GM21515 (cell line): ENCODE measurements around the gene IYD.
"Not testable (repeated sequence)": the region's sequence is repeated elsewhere in the genome, so short reads cannot be mapped to it uniquely, and the experiment has no call there.

ENCODE experiments used
- ATAC-seq: cut with Tn5 transposase; IDR thresholded peaks from one replicate; pipeline ENCODE4 v1.9.1; 2021; ENCODE audit not compliant: unreplicated experiment

IYD gene

DNA sequence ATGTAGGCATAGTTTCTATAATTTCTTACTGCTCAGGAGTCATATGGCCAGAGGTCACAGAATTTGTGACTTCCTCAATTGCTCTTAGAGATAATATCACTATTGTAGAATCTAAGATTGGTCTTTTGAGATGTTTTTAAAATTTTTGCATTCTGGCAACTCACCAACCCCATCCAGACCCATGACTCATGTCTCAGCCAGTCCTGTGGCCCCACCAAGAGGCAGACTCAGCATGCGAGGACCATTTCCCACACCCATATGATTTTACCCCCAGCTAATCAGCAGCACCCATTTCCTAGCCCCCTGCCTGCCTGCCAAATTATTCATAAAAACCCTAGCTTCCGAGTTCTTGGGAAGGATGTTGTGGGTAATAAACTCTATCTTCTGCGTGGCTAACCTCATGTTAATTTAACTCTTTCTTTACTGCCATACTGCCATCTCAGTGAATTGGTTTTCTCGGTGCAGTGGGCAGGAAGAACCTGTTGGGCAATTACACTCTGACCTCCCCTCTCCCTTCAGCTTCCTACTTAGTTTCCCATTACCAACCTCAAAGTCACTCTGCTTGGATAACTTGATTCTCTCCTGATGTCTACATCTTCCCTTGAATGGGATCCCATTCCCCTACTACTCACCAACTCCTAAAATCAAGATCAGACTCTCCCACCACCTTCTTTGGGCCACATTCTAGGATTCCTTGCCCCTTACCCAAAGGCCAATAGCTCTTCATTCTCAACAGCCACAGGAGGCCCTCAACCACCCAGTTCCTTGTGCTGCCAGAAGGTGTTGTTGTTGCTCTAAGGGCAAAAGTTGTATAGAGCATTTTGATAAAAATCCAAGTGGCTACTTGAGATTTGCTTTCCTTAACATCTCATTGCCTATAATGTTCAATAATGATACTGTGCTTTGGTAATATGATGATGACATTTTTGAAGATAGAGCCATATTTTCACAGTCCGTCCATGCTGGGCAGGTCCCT lies 16.2 kb upstream of the IYD start:
- ATAC-seq: no peak

DNA sequence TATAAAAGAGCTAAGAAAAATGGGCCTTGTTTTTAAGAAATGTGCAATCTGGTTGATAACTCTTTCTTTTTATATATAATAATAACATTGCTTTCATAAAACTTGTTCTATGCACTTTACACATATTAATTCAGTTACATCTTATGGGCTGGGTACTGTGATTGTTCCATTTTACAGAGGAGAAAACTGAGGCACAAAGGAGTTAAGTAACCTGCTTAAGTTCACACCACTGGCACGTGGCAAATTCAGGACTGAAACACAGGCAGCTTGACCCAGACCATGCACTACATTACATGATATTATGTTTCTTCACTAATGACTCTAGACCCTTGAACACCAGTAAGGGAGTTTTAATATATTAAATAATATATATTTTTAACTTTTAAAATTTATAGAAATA lies 15.4 kb upstream of the IYD start:
- no peak for ATAC-seq

DNA sequence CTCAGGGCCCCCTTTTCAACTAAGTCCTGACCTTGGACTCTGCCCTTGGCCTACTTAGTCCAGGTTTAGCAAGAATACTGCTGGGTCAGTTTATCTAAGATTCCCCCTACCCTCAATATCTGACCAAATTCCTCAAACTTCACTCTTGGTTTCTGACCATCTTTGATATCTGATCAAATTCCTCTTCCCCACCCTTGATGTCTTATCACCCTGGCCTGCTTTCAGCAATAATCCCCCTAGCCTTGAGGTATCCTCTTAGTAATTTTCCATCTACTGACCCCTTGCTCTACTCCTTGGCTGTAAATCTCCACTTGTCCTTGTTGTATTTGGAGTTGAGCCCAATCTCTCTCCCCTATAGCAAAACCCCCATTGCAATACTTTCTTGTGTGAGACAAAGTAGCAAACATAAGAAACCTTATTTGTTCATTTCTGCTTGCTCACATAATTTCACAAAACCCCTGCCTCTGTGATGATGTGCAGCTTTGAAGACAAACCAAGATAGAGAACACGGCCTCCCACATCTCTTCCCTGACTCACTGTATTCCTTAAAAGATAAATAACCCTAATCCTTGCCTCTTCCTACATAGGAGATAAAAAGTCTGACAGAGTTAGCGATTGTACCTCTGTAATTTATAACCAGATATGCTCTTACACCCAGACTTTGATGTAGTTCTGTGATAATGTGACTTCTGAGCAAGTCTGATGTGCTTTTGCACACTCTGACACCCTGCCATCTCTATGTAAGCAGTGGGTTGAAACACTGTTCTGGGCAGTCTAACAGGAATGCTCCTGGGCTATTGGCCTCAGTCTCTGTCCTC lies 13.8 kb upstream of the IYD start:
- ATAC-seq: no peak

DNA sequence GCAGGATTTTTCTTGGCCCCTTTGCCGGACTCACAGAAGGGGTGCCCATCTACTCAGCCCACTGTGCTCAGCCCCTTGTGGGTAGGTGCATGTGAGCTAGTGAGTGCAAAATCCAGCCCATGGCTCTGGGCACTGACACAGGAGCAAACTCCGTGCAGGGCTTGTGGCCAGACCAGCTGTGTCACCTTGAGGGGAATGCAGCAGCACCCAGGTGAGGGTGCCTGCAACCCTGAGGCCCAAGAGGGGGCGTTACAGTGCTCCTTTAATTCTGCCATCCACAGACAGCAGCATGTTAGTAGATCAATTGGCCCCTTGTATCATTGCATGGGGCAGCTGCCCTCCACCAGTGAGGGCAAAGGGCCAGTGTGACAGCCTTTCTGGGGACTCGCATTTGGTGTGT lies 12.9 kb upstream of the IYD start:
- no peak for ATAC-seq

DNA sequence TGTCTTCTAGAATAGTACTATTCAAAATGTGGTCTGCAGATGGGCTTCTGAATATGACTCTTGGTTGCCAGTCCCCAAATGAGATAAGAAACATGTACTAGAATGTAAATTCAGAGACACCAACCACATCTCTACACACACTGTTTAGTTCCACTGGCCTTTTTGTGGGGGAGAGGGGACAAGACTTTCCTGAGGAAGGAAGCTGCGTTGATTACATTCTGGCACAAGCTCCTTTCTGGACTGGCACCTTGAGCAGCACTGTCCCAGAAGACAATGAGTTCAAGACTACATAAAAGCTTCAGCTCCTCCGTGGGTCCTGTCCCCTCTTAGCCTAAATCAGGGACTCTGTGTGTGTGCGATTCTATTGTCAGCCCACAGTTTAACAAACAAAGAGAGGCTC lies 6.9 kb upstream of the IYD start:
- no peak for ATAC-seq

DNA sequence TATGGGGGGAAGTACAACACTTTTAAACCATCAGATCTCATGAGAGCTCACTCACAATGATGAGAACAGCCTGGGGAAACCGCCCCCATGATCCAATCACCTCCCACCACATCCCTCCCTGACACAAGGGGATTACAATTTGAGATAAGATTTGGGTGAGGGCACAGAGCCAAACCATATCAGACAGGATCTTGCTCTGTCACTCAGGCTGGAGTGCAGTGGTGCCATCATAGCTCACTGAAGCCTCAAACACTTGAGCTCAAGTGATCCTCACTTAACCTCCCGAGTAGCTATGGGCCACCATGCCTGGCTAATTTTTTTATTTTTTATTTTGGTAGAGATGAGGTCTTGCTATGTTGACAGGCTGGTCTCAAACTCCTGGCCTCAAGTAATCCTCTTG lies 5.1 kb upstream of the IYD start:
- ATAC-seq: no peak

DNA sequence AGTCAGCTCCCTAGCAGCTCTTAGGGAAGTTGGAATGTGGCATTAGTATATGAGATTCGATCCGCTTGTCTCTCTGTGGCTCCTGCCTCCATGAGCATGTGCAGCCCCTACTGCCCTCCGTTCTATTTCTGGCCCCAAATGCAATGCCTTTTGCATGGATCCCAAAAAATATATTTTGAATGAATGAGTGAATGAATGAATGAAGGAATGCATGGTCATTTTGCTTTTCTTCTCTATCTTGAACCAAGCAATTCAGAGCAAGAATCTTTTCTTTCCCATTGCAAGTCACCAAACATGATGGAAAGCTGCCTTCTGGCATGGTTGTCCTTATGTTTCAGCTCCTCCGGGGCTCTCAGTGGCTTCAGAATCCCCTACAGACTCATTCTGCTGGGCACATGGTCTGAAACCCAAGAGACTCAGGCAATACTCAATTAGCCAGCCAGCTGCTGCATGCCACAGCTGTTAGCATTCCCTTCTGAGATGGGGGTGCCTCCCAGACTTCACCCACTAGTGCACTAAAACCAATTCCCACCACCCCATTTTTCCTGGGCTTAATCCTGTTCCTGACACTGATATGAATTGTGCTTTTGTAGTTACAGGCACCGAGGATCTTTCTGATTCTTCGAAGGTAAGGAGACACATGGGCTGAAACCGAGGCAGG lies 2.6 kb upstream of the IYD start:
- no peak for ATAC-seq

DNA sequence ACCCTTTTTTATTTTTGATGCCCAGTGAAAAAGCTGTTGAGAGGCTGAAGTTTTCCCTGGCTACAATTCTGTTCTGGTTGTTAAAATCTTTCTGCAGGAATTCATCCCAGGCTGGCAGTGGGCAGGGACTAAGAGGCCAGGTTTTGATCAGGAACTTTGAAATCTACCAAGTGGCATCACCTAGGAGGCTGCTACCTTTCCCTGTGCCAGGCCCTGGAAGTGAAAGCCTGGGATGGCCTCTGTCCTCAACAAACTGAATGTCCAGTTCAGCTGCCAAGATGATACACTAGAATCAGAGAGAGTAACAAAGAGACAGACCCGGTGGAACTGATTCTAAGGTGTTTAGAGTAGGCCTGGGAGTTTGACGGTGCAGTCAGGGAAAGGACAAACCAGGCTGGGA lies 596 bp downstream of the IYD start:
- ATAC-seq: no peak

DNA sequence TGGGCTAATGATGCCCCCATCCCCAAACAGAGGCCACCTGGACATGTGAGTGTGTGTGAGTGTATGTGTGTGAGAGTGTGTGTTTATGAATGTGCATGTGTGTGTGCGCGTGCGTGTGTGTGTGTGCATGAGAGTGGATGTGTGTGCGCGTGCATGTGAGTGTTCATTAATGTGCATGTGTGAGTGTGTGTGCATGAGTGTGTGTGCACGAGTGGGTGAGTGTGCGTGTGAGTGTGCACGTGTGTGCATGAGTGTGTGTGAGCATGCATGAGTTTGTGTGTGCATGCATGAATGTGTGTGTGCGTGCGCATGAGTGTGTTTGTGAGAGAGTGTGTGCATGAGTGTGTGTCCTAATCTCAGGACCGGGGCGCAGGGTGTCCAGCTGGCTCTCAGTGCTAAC lies 1.3 kb downstream of the IYD start:
- ATAC-seq: no peak

DNA sequence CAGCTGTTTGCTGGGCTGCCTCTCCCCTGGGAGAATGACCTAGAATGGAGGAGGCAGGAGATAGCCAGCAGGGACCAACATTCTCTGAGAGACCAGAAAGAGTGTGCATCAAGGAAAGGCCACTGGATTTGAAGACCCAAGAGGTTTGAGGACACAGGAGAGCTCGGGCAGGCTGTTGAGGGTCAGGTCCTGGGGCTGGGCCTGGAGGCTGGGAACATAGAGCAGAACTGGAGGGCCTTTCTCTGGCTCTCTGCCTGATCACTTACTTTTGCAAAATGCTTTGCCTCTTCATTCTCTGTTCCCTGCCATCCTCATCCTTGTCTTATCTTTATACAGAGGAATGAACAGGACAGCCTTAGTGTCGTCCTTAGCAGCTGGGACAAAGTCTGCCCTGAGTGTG lies 2.5 kb downstream of the IYD start:
- no peak for ATAC-seq

DNA sequence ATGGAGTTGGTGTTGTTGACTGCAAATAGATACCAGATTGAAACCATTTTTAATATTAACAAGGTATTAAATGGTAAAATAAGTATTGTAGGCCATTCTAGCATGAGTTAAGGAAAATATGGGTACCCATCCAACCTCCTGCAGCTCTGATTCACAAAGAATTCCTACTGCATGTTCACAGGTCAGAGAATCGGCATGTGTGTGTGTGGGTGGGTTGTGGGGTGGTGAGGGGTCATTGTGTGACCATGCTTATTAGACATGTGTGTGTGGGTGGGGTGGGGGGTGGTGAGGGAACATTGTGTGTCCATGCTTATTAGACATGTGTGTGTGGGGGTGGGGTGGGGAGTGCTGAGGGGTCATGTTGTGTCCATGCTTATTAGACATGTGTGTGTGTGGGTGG lies 3.2 kb downstream of the IYD start:
- ATAC-seq: no peak

DNA sequence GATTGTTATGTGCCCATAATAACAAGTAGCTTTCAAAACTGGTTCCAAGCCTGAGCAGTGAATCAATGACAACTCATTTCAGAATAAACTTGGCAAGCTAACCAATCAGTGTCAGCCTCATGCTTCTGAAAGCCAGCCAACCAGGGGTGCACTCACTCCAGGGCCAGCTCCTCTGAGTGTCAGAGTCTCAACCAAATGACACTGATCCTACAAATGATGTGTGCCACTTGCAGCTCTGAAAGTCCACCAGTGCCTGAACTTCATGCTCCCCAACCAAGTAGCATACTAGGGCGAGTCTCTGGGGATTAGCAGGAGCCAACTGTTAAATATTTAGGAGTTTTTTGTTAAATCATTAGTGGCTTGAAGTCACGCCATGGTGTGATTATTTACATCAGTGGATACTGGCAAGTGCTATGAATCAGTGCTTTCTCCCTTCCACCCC lies 4.5 kb downstream of the IYD start:
- ATAC-seq: no peak

DNA sequence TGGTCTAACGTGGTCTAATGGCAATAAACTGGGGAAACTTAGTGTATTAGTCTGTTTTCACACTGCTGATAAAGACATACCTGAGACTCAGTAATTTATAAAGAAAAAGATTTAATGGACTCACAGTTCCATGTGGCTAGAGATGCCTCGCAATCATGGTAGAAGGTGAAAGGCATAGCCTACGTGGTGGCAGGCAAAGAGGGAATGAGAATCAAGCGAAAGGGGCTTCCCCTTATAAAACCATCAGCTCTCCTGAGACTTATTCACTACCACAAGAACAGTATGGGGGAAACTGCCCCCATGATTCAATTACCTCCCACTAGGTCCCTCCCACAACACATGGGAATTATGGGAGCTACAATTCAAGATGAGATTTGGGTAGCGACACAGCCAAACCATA lies 5.5 kb downstream of the IYD start:
- not testable (repeated sequence) for ATAC-seq

DNA sequence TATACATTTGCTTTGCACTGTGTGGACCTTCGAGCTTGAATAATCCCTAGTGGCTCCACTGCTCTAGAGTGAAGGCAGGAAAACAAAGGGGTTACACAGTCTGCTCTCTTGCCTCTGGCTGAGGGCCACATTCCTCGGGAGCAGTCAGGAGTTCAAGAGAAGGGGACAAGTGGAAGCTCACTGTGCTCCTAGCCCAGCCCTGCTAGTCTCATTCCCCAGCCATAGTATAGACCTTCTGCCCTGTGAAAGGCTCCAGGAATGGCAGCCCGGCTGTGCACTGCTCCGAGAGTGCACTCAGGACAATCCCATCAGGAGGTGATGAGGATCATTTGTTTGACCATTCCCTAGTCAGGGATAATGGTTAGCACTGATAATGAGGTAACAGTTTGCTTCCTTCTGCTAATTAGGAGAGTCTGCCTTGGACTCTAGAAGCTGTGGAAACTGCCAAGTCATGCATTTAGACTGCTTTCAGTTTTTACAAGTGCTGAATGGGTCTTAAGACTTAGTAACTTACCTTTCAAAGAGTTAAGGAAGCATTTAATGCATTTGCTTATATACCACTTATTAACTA lies 8.5 kb downstream of the IYD start:
- no peak for ATAC-seq

DNA sequence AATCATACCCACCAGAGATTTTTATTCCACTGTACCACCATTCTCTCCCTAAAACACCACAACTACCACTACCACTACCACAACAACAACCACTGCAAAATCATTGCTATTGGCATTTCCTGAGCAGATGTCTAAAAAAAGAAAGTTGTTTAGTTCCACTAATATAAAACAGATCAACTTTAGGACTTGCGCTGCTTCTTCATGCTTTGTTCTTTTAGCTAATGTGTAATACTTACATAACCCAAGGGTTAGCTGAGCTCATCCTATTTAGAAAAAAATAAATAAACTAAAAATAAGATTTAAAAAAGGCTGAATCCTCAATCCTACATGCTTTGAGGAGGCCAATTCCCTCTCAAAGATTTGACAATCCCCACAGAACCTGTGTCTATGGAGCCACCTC lies 11.4 kb downstream of the IYD start:
- ATAC-seq: no peak

DNA sequence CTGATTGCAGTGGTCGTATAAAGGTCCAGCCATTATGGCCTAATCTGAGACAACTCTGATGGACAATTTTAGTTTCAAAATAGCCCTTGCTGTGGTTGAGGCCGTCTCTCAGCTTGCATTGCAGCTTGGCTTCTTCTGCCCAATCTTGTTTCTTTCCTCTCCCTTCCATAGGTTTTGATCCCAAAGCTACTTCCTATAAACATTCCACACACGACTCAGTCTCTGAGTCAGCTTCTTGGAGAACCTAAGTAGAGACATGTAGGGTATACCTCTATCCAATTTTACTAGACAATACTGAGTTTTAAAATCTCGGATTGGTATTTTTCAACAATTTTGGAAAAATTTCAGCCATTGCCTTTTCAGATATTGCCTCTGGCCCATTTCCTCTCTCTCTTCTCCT lies 13.4 kb downstream of the IYD start:
- ATAC-seq: no peak

DNA sequence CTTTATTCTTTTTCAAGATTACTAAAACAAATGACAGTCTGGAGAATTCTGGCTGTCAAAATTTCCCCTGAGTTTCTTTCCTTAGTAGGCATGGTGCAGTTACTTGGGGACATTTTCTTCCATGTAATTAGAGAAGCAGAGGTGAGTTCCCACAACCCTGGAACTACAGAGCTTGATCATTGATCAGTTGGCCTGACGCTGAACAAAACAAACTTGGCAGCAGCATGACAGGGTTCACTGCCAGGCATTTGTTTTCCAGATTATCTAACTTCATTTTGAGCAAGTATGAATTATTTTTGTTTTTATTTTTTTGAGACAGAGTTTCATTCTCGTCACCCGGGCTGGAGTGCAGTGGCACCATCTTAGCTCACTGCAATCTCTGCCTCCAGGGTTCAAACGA lies 22.6 kb downstream of the IYD start:
- ATAC-seq: no peak

DNA sequence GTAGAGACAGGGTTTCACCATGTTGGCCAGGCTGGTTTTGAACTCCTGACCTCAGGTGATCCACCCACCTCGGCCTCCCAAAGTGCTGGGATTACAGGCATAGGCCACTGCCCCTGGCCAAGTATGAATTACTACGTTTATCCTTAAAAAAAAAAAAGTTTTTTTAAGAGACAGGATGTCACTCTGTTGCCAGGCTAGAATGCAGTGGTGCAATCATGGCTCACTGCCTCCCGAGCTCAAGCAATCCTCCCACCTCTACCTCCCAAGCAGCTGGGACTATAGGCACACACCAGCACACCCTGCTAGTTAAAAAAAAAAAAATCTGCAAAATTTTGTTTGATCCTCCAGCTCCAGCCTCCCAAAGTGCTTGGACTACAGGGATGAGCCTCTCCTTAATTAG lies 23.1 kb downstream of the IYD start:
- no peak for ATAC-seq

DNA sequence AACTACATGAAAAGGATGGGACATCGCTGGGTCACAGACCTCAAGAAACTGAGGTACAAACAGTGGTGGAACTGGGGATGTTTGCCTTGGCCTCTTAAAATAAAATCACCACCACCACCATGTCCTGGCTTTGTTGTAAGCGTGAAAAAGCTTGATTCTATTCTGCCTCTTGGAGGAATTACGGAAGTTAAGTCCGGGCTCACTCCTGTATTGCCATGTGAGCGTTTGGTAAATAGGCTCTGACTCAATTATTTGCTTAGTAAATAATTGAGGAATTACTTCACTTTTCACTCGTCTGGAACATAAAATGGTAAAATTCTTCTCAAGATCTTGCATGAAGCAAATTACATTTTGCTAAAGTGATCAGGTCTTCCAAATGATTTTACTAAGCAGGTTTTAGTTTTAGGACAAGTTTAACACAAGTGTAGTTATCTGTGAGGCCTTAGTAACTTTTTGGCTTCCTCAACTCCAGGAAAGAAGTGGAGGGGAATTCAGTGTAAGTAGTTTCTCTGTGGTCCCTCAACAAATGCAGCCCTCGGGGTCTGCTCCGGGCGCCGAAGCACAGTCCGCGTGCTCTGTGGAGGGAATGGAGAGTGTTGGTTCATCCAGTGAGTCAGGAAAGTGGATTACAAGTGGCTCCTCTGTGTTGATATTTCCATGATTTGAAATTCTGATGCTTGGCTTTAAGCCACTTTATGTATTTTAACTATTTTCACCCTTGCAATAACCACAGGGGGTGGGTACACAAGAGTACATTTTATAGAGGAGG lies 23.8 kb downstream of the IYD start:
- no peak for ATAC-seq

DNA sequence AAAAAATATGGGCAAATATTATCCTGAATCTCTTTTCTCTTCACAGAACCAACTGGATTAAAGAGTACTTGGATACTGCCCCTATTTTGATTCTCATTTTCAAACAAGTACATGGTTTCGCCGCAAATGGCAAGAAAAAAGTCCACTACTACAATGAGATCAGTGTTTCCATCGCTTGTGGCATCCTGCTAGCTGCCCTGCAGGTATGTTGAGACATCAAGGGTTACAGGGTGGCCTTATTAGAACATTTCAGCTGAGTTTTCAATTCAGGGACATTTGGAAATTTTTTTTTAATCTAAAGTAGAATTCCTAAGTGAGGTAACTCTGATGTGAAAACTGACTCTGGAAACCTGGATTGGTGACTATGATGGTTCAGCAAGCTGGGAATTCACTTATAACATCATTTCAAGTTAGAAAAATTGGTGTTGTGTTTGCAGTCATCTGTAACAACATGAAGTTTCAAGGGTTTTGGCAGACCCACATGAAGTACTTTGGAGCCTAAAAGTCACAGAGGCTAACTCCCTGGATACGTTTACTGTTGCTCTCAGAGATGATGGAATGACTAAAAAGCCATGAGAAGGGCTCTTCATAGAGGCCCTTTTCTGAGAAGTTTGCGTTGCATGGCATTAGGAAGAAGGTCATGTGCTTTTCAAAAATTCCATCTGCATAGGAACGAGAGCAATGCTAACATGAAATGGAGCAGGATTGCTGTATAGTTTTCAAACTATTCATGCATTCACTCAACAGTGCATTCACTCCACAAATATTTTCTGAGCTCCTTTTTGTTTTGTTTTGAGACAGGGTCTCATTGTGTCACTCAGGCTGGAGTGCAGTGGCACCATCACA lies 25.5 kb downstream of the IYD start:
- ATAC-seq: no peak
